Kidney (tissue), 14 donors: ENCODE results near the gene KCNQ1. TPM values are rescaled to one million over a fixed set of nuclear protein-coding genes. Genes with fewer than 3 reads are reported as not detected.

ENCODE experiments used
- DNase-seq, 5 donors: peaks; one replicate each; pipeline ENCODE4 v3.0.0-alpha.2; 2013 to 2020
- FAIRE-seq: peaks from 2 replicates; lab custom pipeline; 2012; peaks lifted over from hg19 to GRCh38; lab: Jason Lieb, UNC
- H3K27ac ChIP-seq, 2 donors: one replicate each; pipeline ENCODE4 v1.7.0; 2013; ENCODE audit warnings: low read depth in 2 of 2, low read length in 2 of 2, inconsistent platforms in 1 of 2
- H3K27me3 ChIP-seq: one replicate; pipeline ENCODE4 v1.7.1; 2013; ENCODE audit warnings: low read length, inconsistent platforms; ENCODE audit not compliant: control insufficient read depth, insufficient read depth
- H3K36me3 ChIP-seq, 3 donors: one replicate each; pipeline versions ENCODE4 v1.7.0 to v1.7.1; 2013; ENCODE audit warnings: low read length in 3 of 3, control low read depth in 1 of 3, inconsistent platforms in 1 of 3; ENCODE audit not compliant: insufficient read depth in 3 of 3, control insufficient read depth in 2 of 3
- H3K4me1 ChIP-seq, 3 donors: one replicate each; pipeline versions ENCODE4 v1.7.0 to v1.7.1; 2013; ENCODE audit warnings: low read length in 3 of 3, inconsistent platforms in 1 of 3, low read depth in 1 of 3; ENCODE audit not compliant: control insufficient read depth in 2 of 3, insufficient read depth in 2 of 3
- H3K4me3 ChIP-seq, 3 donors: one replicate each; pipeline versions ENCODE4 v1.7.0 to v1.8.1; 2013; ENCODE audit warnings: low read length in 3 of 3, control low read depth in 1 of 3, inconsistent platforms in 1 of 3
- H3K9ac ChIP-seq, 3 donors: one replicate each; pipeline versions ENCODE4 v1.7.0 to v1.7.1; 2013; ENCODE audit warnings: low read length in 3 of 3, control low read depth in 1 of 3, inconsistent platforms in 1 of 3
- H3K9me3 ChIP-seq, 3 donors: one replicate each; pipeline versions ENCODE4 v1.7.0 to v1.7.1; 2013; ENCODE audit warnings: low read length in 3 of 3, control low read depth in 1 of 3, inconsistent platforms in 1 of 3; ENCODE audit not compliant: control insufficient read depth in 2 of 3, insufficient read depth in 1 of 3
- CTCF ChIP-seq: IDR thresholded peaks from 3 replicates; pipeline ENCODE4 v1.5.1; 2012; ENCODE audit warnings: mild to moderate bottlenecking, moderate library complexity, borderline replicate concordance; ENCODE audit not compliant: insufficient read depth; ENCODE audit errors: extremely low read depth
- intact Hi-C: fragments of 100-400 bp; cut with DNase I; formaldehyde crosslinking; loops from one replicate; pipeline ENCODE4 v1.11.1; 2022
- polyA plus RNA-seq: library from polyadenylated mRNA; stranded (reverse); fragments of 350-450 nt; fragmentation: Illumina TruSeq; extraction: RNeasy Lipid Tissue Mini Kit (QIAGEN cat#74804); gene quantifications from one replicate; pipeline ENCODE4 v1.2.3, GENCODE V29; 2014; ENCODE audit warnings: low read depth, low replicate concordance; ENCODE audit not compliant: insufficient read depth
- total RNA-seq: library from RNA; stranded (reverse); fragmentation: NEBNext Ultra II Directional; extraction: Animal tissue kit (Norgen Biotek cat#: 25700); gene quantifications from one replicate; pipeline ENCODE4 v1.2.1, GENCODE V29; 2021
- donor health status: control.
- donor health status: control.
- donor health status: control.
- donor health status: control.
- donor health status: control.
- donor health status: DM: yes; HTN: yes; CAD: no.
- donor health status: Normal renal cell carcinoma (clear cell type).

Gene KCNQ1
- total and polyA plus RNA-seq, 2 donors from 2014 or later: 45.5 to 49.4 TPM

DNA sequence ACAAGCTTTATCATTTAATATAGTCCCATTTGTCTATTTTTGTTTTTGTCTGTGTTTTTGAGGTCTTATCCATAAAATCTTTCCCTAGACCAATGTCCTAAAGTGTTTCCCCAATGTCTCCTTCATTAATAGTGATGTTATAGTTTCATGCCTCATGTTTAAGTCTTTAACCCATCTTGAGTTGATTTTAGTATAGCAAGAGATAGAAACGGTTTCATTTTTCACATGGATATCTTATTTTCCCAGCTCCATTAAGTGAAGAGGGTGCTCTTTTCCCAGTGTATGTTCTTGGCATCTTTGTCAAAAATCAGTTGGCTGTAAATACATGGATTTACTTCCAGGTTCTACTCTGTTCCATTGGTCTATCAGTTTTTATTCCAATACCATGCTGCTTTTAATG is 196.8 kb downstream of the KCNQ1 start:
- FAIRE-seq (no peak), DNase-seq (no peak)
- Histone ChIP-seq H3K27me3 (no peaks in the 10 kb centered on the region), H3K4me1 (no peaks in the 10 kb centered on the region), H3K4me3 (no peak overlapping the region), H3K9ac (no peak overlapping the region), H3K36me3 (no peaks in the 10 kb centered on the region), H3K27ac (no peak overlapping the region), H3K9me3 (peaks cover 5 to 70% (median 8%) of the 10 kb centered on the region in 3 donors)
- TF ChIP-seq CTCF: no peak
- intact Hi-C loops: no loop called here

- H3K9ac ChIP-seq: no peak overlapping the region
- no peak for FAIRE-seq
- H3K27ac ChIP-seq: no peak overlapping the region
- no peak overlapping the region for H3K4me3 ChIP-seq
- no peak for TF ChIP-seq CTCF
- no peak for DNase-seq
- no peaks in the 10 kb centered on the region for H3K36me3 ChIP-seq
- no peaks in the 10 kb centered on the region for H3K4me1 ChIP-seq
- no peaks in the 10 kb centered on the region for H3K27me3 ChIP-seq
- intact Hi-C loops: no loop called here
- H3K9me3 ChIP-seq: peaks cover 5 to 84% (median 8%) of the 10 kb centered on the region in 3 donors
Measured at GRCh38 chr11:2643746-2644145, 198.9 kb downstream of the KCNQ1 start.

DNA sequence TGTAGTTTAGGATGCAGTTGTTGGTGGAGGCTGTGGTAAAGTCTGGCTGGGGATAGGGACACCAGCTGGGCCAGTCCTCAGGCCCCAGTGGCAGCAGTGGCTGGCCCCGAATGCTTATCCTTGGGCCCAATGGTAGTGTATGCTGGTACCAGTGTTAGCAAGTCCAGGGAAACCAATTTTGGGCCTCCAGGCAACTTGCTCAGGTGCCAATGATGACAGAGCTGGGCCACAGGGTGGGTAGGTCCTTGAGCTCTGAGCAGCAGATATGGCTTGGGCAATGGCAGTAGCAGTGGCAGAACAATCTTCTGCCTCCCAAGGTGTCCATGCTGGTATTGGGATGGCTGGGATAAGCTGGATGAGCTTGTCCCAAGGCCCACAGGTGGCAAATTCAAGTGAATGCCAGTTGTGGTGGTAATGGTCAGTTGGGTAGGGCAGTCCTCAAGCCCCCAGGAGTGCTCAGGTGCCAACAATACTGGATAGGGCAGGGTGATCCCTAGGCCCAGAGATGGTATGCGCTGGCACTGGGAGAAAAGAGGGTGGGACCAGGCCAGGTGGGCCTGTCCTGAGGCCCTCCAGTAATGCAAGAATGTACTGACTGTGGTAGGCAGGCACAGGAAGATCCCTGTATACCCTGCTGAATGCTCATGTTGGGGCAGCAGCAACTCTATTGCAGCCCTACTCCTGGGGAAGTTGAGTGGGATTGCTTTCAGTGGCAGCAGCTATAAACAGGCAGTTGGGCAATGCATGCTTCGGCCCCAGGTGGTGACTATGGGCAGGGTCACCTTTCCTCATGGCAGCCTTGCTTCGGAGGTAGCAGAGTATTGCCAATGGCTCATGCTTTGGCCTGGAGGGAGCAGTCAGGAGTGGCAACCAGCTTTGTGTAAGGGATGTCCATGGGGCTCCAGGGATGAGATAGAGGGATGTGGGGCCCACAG is 200.3 kb downstream of the KCNQ1 start:
- H3K9me3 ChIP-seq: peaks cover 5 to 85% (median 11%) of the 10 kb centered on the region in 3 donors
- H3K4me3 ChIP-seq: peak overlapping the region in 1 of 3 donors; percentile 4
- no peaks in the 10 kb centered on the region for H3K27me3 ChIP-seq
- no peak for TF ChIP-seq CTCF
- no peaks in the 10 kb centered on the region for H3K4me1 ChIP-seq
- no peak overlapping the region for H3K27ac ChIP-seq
- DNase-seq (no peak), FAIRE-seq (no peak)
- intact Hi-C loops: no loop called here
- H3K9ac ChIP-seq: no peak overlapping the region
- no peaks in the 10 kb centered on the region for H3K36me3 ChIP-seq
